HG02943 (cell line): Measurements from ENCODE around the gene CD99L2.

Source experiments
- ATAC-seq: cut with Tn5 transposase; IDR thresholded peaks from one replicate; pipeline ENCODE4 v1.9.1; 2021; ENCODE audit warnings: mild to moderate bottlenecking, low read depth, moderate library complexity; ENCODE audit not compliant: unreplicated experiment

Gene CD99L2

GRCh38 chrX:150806827-150807226 lies 91.6 kb downstream of the CD99L2 start:
- no peak for ATAC-seq

GRCh38 chrX:150805736-150806135 lies 92.7 kb downstream of the CD99L2 start:
- ATAC-seq, result no peak

GRCh38 chrX:150792949-150793527 lies 105.4 kb downstream of the CD99L2 start:
- ATAC-seq, result no peak

- no peak for ATAC-seq
These were observed 108.4 kb downstream of the CD99L2 start for GRCh38 chrX:150790021-150790420.

GRCh38 chrX:150781677-150782076 lies 116.8 kb downstream of the CD99L2 start:
- ATAC-seq, result no peak

GRCh38 chrX:150779385-150779784 lies 119.1 kb downstream of the CD99L2 start:
- ATAC-seq, result no peak

GRCh38 chrX:150777328-150777992 lies 121.0 kb downstream of the CD99L2 start:
- no peak for ATAC-seq

GRCh38 chrX:150775569-150776350 lies 122.7 kb downstream of the CD99L2 start:
- no peak for ATAC-seq

DNA sequence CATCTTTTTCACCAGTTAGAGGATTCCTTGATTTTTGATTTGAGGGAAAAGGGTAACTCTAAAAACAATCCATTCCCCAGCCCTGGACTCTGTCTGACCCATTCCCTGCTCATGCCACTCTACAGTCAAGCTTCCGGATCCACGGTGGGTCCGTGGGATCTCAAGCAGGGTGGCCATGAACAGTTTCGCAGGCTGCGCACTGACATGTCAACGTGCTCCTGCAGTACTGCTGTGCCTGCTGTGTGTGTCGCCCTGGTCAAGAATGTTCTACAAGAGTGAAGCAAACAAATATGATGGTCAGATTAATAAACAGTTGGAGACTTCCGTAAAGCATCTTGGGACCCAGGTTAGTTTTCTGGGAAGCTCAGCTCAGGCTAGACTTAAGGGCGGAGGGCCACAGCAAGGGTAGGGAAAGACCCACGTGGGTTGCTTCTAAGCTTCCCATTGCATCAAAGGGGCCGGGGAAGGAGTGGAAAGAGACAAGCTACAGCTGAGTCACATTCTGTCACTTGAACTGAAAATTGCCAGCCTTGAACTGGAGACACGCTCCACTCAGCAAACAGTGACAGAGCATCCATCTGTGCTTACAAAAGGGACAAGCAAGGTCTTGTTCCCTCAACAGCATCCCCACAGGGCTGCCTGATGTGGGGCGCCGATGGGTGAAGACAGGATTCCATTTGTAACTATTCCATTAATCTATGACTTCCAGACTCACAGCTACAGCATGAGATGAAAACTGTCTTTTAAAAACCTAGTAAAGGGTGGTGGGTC lies 123.5 kb downstream of the CD99L2 start:
- ATAC-seq, result no peak

DNA sequence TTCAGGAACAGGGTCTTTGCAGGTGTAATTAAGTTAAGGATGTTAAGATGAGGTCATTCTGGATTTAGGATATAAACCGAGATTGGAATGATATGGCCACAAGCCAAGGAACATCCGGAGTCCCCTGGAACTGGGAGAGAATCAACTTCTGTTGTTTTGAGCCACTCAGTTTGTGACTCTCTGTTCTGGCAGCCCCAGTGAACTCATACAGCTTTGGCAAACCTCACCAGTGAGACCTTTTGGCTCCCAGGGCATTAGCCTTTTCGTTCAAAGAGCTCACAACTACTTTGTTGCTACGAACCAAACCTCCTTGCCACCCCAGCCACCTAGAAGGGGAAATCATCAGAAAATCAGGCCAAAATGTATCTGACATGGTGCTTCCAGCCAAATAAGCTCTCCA lies 124.8 kb downstream of the CD99L2 start:
- no peak for ATAC-seq

GRCh38 chrX:150773117-150773516 lies 125.4 kb downstream of the CD99L2 start:
- ATAC-seq, result no peak

GRCh38 chrX:150772150-150772970 lies 126.1 kb downstream of the CD99L2 start:
- ATAC-seq, result no peak

DNA sequence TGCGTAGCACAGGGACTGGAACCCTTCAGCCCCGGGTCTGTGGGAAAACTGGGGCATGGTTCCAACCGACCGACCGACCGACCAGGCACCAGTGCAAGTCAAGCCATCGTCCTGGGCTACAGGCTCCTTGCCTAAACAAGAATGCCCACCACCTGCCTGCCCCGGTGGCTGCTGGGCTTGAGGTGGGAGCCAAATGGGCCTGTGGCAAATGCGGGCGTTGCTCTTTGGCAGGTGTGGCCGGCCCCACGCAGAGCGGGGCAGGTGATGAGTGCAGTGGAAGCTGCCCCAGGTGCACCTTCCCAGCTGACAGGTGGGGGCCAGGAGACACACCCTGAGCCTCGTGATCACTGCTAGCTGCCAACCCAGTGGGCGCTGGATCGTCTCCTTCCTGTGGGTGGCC lies 127.4 kb downstream of the CD99L2 start:
- no peak for ATAC-seq

- no peak for ATAC-seq
These were observed 127.8 kb downstream of the CD99L2 start for GRCh38 chrX:150770623-150771022.

DNA sequence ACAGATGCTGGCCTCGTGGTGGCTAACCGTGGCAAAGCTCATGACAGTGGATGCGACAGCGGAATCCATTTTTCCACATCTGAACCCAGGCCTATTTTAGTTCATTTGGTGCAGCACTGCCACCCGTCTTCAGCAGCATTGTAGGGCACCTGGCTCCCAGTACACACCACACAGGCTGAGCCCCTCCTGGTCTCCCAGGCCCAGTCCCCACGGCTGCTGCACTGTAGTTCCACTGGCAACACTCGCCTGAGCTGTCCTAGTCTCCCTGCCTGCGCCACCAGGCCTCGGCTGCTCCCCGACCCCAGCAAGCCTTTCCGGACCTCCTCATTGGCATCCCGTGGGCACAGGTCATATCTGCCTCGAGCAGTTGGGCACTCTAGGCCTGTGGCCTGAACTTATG lies 129.1 kb downstream of the CD99L2 start:
- no peak for ATAC-seq

DNA sequence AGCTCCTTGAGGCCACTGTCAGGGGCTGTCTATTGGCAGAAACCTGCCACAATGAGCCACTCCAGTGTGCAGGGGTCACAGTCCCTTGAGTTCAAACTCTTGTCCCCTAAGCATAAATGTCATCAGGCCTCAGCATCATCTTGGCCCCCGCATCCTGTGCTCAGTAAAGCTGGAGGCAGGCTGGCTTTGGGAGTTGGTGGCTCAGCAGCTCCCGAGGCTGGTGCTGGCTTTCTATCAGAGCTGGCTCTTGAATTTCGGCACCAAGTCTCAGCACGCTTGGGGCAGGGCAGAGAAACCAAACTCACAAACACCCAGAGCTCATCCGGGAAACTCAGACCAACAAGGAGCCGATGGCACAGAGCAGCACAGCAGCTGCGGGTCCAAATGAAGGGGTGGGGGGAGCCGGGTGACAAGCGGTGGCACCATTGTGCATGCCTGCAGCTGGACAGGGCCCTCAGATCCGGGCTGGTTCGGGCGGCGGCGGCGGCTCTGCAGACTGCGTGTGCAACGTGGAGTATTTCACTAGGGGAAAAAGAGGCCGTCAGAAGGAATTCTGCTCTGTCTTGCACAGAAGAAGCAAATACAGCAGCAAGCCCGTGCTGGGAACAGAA lies 129.8 kb downstream of the CD99L2 start:
- no peak for ATAC-seq

- no peak for ATAC-seq
These were observed 130.4 kb downstream of the CD99L2 start for GRCh38 chrX:150768132-150768485.

DNA sequence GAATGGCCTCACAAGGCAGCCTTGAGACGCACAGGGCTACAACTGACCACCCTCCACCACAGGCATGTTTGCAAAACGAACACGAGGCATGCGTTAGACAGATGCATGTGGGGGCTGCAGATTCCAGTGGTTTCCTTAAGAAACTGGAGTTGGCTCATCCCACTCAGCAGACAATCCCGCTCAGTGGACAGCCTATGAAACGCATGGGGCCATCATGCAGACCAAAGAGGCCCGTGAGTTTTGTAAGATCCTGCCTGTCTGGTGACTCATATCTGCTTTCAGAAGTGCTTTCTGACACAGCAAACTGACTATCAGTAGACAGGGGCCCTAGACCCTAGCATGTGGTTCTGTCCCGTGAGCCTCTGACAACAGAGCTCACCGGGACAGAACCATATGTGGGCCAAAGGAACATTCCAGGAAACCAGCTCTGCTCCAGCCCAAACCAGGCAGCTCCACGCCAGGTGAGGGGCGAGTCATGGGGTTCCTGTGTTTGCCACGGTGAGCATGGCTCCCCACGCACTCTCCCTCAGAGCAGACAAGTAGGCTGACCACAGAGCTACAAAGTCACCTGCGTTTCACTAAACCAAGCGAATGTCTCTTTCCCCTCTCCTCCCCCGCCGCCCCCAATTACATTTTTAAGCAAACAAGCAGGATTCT lies 130.9 kb downstream of the CD99L2 start:
- no peak for ATAC-seq

DNA sequence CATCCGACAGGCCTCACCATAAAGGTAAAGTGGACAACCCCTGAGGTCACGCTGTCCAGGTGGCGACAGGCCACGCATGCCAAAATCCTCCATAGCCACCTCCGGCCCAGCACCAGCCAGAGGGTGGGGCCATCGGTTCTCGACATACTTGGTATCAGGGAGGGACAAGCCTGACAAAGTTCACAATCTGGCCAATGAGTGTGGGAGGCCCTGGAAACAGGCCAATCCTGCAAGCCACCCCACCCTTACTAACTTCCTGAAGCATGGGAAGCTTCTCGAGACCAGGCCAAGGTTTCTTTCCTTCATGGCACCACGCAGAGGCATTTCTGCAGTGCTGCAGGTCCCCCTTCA lies 131.4 kb downstream of the CD99L2 start:
- ATAC-seq, result no peak
